ENCODE data around the gene SUMO3. TPM values are rescaled to one million over a fixed set of nuclear protein-coding genes. Genes with fewer than 3 reads are reported as not detected.

The SUMO3 gene
- total RNA-seq, 4 donors from 2014 or later = 18.3 to 56.7 (median 38.1) TPM

DNA sequence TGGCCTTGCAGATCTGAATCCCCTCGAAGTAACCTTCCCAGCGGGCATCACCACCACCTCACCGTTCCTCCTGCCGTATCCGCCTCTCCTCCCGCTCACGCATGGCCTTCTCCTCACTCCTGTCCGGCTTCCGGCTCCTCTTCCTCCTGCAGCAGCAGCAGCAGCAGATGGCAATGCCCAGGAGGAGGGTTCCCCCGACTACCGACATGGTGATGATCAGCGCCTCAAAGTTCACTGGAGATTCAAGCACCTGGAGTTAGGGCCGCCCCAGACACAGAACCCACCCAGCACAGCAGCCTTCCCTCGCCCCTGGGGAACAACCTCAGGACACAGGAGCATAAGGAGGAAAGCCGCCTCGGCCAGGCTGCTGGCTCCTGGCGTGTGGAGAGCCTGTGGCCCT, 38.3 kb upstream of the SUMO3 start:
- TF ChIP-seq POLR2AphosphoS5 (IDR thresholded peaks at IDR 0.05) = no peak
- TF ChIP-seq, protein P1, sequence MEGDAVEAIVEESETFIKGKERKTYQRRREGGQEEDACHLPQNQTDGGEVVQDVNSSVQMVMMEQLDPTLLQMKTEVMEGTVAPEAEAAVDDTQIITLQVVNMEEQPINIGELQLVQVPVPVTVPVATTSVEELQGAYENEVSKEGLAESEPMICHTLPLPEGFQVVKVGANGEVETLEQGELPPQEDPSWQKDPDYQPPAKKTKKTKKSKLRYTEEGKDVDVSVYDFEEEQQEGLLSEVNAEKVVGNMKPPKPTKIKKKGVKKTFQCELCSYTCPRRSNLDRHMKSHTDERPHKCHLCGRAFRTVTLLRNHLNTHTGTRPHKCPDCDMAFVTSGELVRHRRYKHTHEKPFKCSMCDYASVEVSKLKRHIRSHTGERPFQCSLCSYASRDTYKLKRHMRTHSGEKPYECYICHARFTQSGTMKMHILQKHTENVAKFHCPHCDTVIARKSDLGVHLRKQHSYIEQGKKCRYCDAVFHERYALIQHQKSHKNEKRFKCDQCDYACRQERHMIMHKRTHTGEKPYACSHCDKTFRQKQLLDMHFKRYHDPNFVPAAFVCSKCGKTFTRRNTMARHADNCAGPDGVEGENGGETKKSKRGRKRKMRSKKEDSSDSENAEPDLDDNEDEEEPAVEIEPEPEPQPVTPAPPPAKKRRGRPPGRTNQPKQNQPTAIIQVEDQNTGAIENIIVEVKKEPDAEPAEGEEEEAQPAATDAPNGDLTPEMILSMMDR (IDR thresholded peaks at IDR 0.05) = no peak
- no peak for TF ChIP-seq EP300 (IDR thresholded peaks at IDR 0.05; ENCODE audit: low read depth)
- TF ChIP-seq POLR2A (IDR thresholded peaks at IDR 0.05) = no peak
- WGBS, 2 donors (ENCODE audit: low coverage in 1 of 2) = 93% methylated on average over 9 to 17 of the region's 17 CpGs
- Histone ChIP-seq H3K27ac (no peak overlapping the region), H3K9me3 (no peaks in the 10 kb centered on the region), H3K4me3 (no peak overlapping the region), H3K27me3 (no peaks in the 10 kb centered on the region), H3K36me3 (peaks cover 0 to 27% (median 11%) of the 10 kb centered on the region in 4 donors), H3K4me1 (peaks cover 0 to 25% (median 17%) of the 10 kb centered on the region in 4 donors)
- intact Hi-C loops (cut with DNase I; ENCODE audit: low total_unique reads) (no loop called here), in situ Hi-C loops (cut with MboI; ENCODE audit: low pct_ligation_motif_present in 1 of 4, low pct_unique_long_range_greater_than_20kb in 1 of 4, low sequenced_read_pairs in 3 of 4) (no loop called here)
- no peak for DNase-seq

DNA sequence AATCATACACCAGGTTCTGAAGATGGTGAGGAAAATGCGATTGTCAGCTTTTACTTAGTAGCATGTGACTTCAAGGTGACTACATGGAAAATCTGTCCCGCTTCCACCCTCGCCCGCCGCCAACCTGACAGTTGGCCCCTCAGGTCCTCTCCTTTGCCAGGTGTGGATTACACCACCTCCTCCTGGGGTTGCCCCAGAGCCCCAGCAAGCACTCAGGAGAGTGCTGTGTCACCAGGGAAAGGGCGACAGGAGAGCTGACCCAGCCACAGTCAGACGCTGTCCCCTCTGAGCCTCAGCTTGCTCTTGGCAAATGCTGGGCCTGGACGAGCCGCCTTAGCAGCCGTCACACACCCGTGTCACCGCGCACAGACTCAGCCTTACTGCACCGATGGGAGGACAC, 37.7 kb upstream of the SUMO3 start:
- in situ Hi-C loops (cut with MboI; ENCODE audit: low pct_ligation_motif_present in 1 of 4, low pct_unique_long_range_greater_than_20kb in 1 of 4, low sequenced_read_pairs in 3 of 4) (no loop called here), intact Hi-C loops (cut with DNase I; ENCODE audit: low total_unique reads) (no loop called here)
- no peaks in the 10 kb centered on the region for H3K9me3 ChIP-seq
- peaks cover 0 to 31% (median 20%) of the 10 kb centered on the region in 4 donors for H3K4me1 ChIP-seq
- no peaks in the 10 kb centered on the region for H3K27me3 ChIP-seq
- H3K4me3 ChIP-seq = no peak overlapping the region
- TF ChIP-seq EP300 (IDR thresholded peaks at IDR 0.05; ENCODE audit: low read depth) (no peak), POLR2AphosphoS5 (IDR thresholded peaks at IDR 0.05) (no peak), POLR2A (IDR thresholded peaks at IDR 0.05) (no peak)
- TF ChIP-seq, protein P1 (IDR thresholded peaks at IDR 0.05) = no peak
- WGBS, 2 donors (ENCODE audit: low coverage in 1 of 2) = 60 to 94% methylated on average over 1 to 14 of the region's 14 CpGs
- no peak for DNase-seq
- no peak overlapping the region for H3K27ac ChIP-seq
- peaks cover 0 to 33% (median 14%) of the 10 kb centered on the region in 4 donors for H3K36me3 ChIP-seq

- WGBS, 2 donors (ENCODE audit: low coverage in 1 of 2) = 83 to 90% methylated on average over 1 to 31 of the region's 31 CpGs
- H3K4me3 ChIP-seq = no peak overlapping the region
- intact Hi-C loops (cut with DNase I; ENCODE audit: low total_unique reads) = no loop called here
- no peak for DNase-seq
- TF ChIP-seq POLR2AphosphoS5 (IDR thresholded peaks at IDR 0.05) = no peak
- in situ Hi-C loops (cut with MboI; ENCODE audit: low pct_ligation_motif_present in 1 of 4, low pct_unique_long_range_greater_than_20kb in 1 of 4, low sequenced_read_pairs in 3 of 4) = no loop called here
- peaks cover 0 to 38% (median 26%) of the 10 kb centered on the region in 4 donors for H3K4me1 ChIP-seq
- H3K36me3 ChIP-seq = peaks cover 0 to 34% (median 17%) of the 10 kb centered on the region in 4 donors
- H3K27ac ChIP-seq = no peak overlapping the region
- H3K27me3 ChIP-seq = no peaks in the 10 kb centered on the region
- no peaks in the 10 kb centered on the region for H3K9me3 ChIP-seq
These were observed 37.0 kb upstream of the SUMO3 start for GRCh38 chr21:44854664-44855446.

DNA sequence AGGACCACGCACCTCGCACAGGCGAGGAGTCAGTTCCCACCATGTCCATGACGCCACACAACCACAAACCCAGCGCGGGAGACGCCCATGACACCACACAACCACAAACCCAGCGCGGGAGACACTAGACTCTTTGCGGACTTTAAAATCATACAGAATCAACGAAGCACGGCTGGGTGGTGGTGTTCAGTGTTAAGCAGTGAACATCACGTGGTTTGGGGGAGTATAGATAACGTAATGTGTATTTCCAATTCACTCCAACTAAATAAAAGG, 36.5 kb upstream of the SUMO3 start:
- no peak for DNase-seq
- TF ChIP-seq POLR2A (IDR thresholded peaks at IDR 0.05) (no peak), POLR2AphosphoS5 (IDR thresholded peaks at IDR 0.05) (no peak), EP300 (IDR thresholded peaks at IDR 0.05; ENCODE audit: low read depth) (no peak)
- TF ChIP-seq, protein P1 (IDR thresholded peaks at IDR 0.05) = no peak
- Histone ChIP-seq H3K4me3 (no peak overlapping the region), H3K4me1 (peaks cover 0 to 42% (median 28%) of the 10 kb centered on the region in 4 donors), H3K27ac (no peak overlapping the region), H3K27me3 (no peaks in the 10 kb centered on the region), H3K36me3 (peaks cover 0 to 34% (median 16%) of the 10 kb centered on the region in 4 donors), H3K9me3 (no peaks in the 10 kb centered on the region)
- 76 to 86% methylated on average over 9 to 14 of the region's 14 CpGs for WGBS, 2 donors (ENCODE audit: low coverage in 1 of 2)
- in situ Hi-C loops (cut with MboI; ENCODE audit: low pct_ligation_motif_present in 1 of 4, low pct_unique_long_range_greater_than_20kb in 1 of 4, low sequenced_read_pairs in 3 of 4) (no loop called here), intact Hi-C loops (cut with DNase I; ENCODE audit: low total_unique reads) (no loop called here)
